GM23248 (cell line): Measurements from ENCODE around the gene SH3TC1. TPM values are rescaled to one million over a fixed set of nuclear protein-coding genes. Genes with fewer than 3 reads are reported as not detected.

ENCODE experiments used
- DNase-seq: peaks from one replicate; pipeline ENCODE4 v3.0.0-alpha.2; 2015
- H2AFZ ChIP-seq: fragments of 200-600 bp; sonication (generic); 2 replicates; pipeline ENCODE4 v1.6.1; 2016; ENCODE audit warnings: antibody characterized with exemption
- H3F3A ChIP-seq: fragments of 200-600 bp; sonication (generic); 2 replicates; pipeline ENCODE4 v1.6.1; 2016; ENCODE audit warnings: mild to moderate bottlenecking, antibody characterized with exemption, mixed run types; ENCODE audit not compliant: insufficient read depth
- H3K27ac ChIP-seq: fragments of 200-600 bp; sonication (generic); 2 replicates; pipeline ENCODE4 v1.5.1; 2016; ENCODE audit warnings: mild to moderate bottlenecking
- H3K27me3 ChIP-seq: fragments of 200-600 bp; sonication (generic); replicated peaks from 2 replicates; pipeline ENCODE4 v1.6.1; 2016; ENCODE audit warnings: mild to moderate bottlenecking; ENCODE audit not compliant: insufficient read depth
- H3K36me3 ChIP-seq: fragments of 200-600 bp; sonication (generic); 2 replicates; pipeline ENCODE4 v1.6.1; 2016; ENCODE audit warnings: low read depth, mild to moderate bottlenecking
- H3K4me1 ChIP-seq: fragments of 200-600 bp; sonication (generic); 2 replicates; pipeline ENCODE4 v1.6.1; 2016; ENCODE audit warnings: mild to moderate bottlenecking; ENCODE audit not compliant: insufficient read depth
- H3K4me2 ChIP-seq: fragments of 200-600 bp; sonication (generic); one replicate; pipeline ENCODE4 v1.6.1; 2016; ENCODE audit warnings: mild to moderate bottlenecking; ENCODE audit not compliant: unreplicated experiment
- H3K4me3 ChIP-seq: fragments of 200-600 bp; sonication (generic); 2 replicates; pipeline ENCODE4 v1.5.1; 2016; ENCODE audit warnings: mild to moderate bottlenecking
- H3K79me2 ChIP-seq: fragments of 200-600 bp; sonication (generic); 2 replicates; pipeline ENCODE4 v1.6.1; 2016; ENCODE audit warnings: mild to moderate bottlenecking; ENCODE audit not compliant: insufficient read depth
- H3K9ac ChIP-seq: fragments of 200-600 bp; sonication (generic); 2 replicates; pipeline ENCODE4 v1.6.1; 2016; ENCODE audit warnings: mild to moderate bottlenecking
- H3K9me2 ChIP-seq: fragments of 200-600 bp; sonication (generic); 2 replicates; pipeline ENCODE4 v1.6.1; 2016; ENCODE audit warnings: mixed run types, mild to moderate bottlenecking, moderate library complexity; ENCODE audit not compliant: insufficient read depth
- H3K9me3 ChIP-seq: fragments of 200-600 bp; sonication (generic); one replicate; pipeline ENCODE4 v1.6.1; 2017; ENCODE audit warnings: low read depth
- H4K20me1 ChIP-seq: fragments of 200-600 bp; sonication (generic); 2 replicates; pipeline ENCODE4 v1.6.0; 2016; ENCODE audit not compliant: insufficient read depth
- EZH2 ChIP-seq: fragments of 200-600 bp; sonication (generic); IDR thresholded peaks from 2 replicates; pipeline ENCODE4 v1.6.1; 2018; ENCODE audit warnings: antibody characterized with exemption, mild to moderate bottlenecking; ENCODE audit not compliant: insufficient read depth, poor library complexity, severe bottlenecking
- EZH2phosphoT487 ChIP-seq: fragments of 200-600 bp; sonication (generic); IDR thresholded peaks from 2 replicates; pipeline ENCODE4 v1.6.1; 2018; ENCODE audit warnings: antibody characterized with exemption, moderate library complexity, mild to moderate bottlenecking, low read depth; ENCODE audit not compliant: insufficient read depth
- WGBS, 2 experiments: methylation state at CpG; one replicate each; pipeline ENCODE4 v1.1.6; 2015 to 2017; ENCODE audit warnings: low lambda C conversion rate in 2 of 2, low coverage in 1 of 2; ENCODE audit errors: missing lambda C conversion rate in 2 of 2; 5-methylcytosine and 5-hydroxymethylcytosine counted together
- in situ Hi-C: fragments of 300-500 bp; cut with MboI; formaldehyde crosslinking; loops from 2 replicates; pipeline ENCODE4 v1.15.0; 2020
- polyA plus RNA-seq: library from polyadenylated mRNA; unstranded; fragments of >200 nt; fragmentation: Nextera tagmentation; extraction: Ambion mirVana; gene quantifications from 2 replicates; pipeline ENCODE4 v1.2.1, GENCODE V29; 2016
- total RNA-seq: library from RNA; depleted of rRNA; stranded (reverse); fragments of >200 nt; shearing (Covaris generic); gene quantifications from 2 replicates; pipeline ENCODE4 v1.2.3, GENCODE V29; 2014

Gene SH3TC1
- total and polyA plus RNA-seq, 2 experiments from 2014 or later, result 2.3 to 6.5 TPM

DNA sequence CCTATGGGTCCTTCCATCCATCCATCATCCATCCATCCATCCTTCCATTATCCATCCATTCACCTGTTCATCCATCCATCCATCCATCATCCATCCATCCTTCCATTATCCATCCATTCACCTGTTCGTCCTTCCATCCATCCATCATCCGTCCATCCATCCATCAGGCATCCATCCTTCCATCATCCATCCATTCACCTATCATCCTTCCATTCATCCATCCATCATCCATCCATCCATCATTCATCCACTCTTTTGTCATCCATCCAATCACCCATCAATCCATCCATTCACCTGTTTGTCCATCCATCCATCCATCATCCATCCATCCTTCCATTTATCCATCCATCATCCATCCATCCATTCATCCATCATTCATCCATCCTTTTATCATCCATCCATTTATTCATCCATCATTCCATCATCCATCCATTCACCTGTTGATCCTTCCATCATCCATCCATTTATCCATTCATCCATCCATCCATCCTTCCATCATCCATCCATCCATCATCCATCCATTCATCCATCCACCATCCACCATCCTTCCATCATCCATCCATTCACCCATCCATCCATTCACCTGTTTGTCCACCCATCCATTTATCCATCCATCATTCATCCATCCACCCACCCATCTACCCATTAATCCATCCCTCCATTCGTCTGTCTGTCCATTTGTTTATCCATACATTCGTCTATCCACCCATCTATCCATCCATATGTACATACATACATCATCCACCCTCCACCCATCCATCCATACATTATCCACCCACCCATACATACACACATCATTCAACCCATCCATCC lies 34.8 kb downstream of the SH3TC1 start:
- H2AFZ ChIP-seq, result no peak overlapping the region
- H3K79me2 ChIP-seq, result no peaks in the 10 kb centered on the region
- H3F3A ChIP-seq, result 0 out of 2 replicates have a peak, but pooled peaks cover 4% of the 10 kb centered on the region
- H3K36me3 ChIP-seq, result no peaks in the 10 kb centered on the region
- H3K4me3 ChIP-seq, result no peak overlapping the region
- WGBS, 2 experiments, result 63 to 65% methylated on average over 4 of the region's 4 CpGs
- in situ Hi-C loops, result loop anchor here (25.0 kb wide), 1 partner anchor 378 kb away; no protein-coding TSS in a partner anchor
- no peaks in the 10 kb centered on the region for H3K27me3 ChIP-seq
- no peaks in the 10 kb centered on the region for H4K20me1 ChIP-seq
- H3K4me2 ChIP-seq, result no peak overlapping the region
- H3K9me3 ChIP-seq, result no peaks in the 10 kb centered on the region
- no peak overlapping the region for H3K27ac ChIP-seq
- peaks cover 2% of the 10 kb centered on the region; the same call in 1 of the 2 replicates for H3K4me1 ChIP-seq
- no peak for DNase-seq
- no peak for TF ChIP-seq EZH2phosphoT487
- no peak for TF ChIP-seq EZH2
- no peaks in the 10 kb centered on the region for H3K9me2 ChIP-seq
- H3K9ac ChIP-seq, result no peak overlapping the region

DNA sequence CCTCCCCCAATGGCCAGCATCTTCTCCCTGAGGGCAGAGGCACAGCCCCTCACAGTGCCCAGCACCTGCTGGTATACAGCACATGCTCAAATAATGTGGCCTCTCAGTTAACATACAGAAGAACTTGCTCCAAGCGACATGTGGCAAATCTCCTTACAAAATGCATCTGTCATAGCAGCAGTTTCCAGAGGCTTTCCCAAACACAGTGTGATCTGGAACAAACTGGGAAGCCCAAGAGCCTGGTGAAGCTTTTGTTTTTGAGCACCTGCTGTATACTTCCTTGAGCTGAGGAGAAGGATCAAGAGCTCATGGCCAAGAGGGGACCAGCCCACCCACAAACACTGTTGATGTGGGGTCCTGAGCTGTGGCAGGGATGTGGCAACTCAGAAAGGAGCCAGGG lies 35.6 kb downstream of the SH3TC1 start:
- Histone ChIP-seq H3K9me2 (no peaks in the 10 kb centered on the region), H3K9ac (no peak overlapping the region), H4K20me1 (no peaks in the 10 kb centered on the region), H3K4me3 (no peak overlapping the region), H3K4me1 (no peaks in the 10 kb centered on the region), H3K27ac (no peak overlapping the region), H2AFZ (no peak overlapping the region), H3K79me2 (no peaks in the 10 kb centered on the region), H3K9me3 (no peaks in the 10 kb centered on the region), H3K4me2 (no peak overlapping the region), H3K27me3 (no peaks in the 10 kb centered on the region), H3K36me3 (no peaks in the 10 kb centered on the region), H3F3A (0 out of 2 replicates have a peak, but pooled peaks cover 4% of the 10 kb centered on the region)
- no peak for TF ChIP-seq EZH2phosphoT487
- TF ChIP-seq EZH2, result no peak
- no peak for DNase-seq
- in situ Hi-C loops, result loop anchor here (25.0 kb wide), 1 partner anchor 378 kb away; no protein-coding TSS in a partner anchor
- 100% methylated on average over 1 of the region's 1 CpG for WGBS, 2 experiments

DNA sequence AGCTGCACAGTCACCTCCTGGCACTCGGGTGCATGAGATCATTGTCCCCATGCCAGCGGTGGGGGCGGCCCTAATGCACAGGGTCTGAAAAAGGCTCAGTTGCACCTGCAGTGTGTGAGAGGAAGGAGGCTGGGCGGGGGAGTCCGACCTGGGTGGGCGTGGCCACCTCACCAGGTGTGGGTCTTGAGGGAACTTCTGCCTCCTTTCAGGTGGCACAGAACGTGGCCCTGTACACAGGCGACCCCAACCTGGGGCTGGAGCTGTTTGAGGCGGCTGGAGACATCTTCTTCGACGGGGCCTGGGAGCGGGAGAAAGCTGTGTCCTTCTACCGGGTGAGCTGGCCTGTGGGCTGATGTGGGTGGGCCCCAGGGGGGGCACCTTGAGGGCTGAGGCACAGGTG lies 36.1 kb downstream of the SH3TC1 start:
- Histone ChIP-seq H3K9me2 (no peaks in the 10 kb centered on the region), H3K9ac (no peak overlapping the region), H3K36me3 (no peaks in the 10 kb centered on the region), H2AFZ (no peak overlapping the region), H4K20me1 (no peaks in the 10 kb centered on the region), H3K27me3 (no peaks in the 10 kb centered on the region), H3K27ac (no peak overlapping the region), H3K79me2 (no peaks in the 10 kb centered on the region), H3K4me2 (no peak overlapping the region), H3K4me1 (no peaks in the 10 kb centered on the region), H3F3A (0 out of 2 replicates have a peak, but pooled peaks cover 3% of the 10 kb centered on the region), H3K4me3 (no peak overlapping the region), H3K9me3 (no peaks in the 10 kb centered on the region)
- no peak for DNase-seq
- in situ Hi-C loops, result loop anchor here (25.0 kb wide), 1 partner anchor 377 kb away; no protein-coding TSS in a partner anchor
- TF ChIP-seq EZH2, result no peak
- TF ChIP-seq EZH2phosphoT487, result no peak
- 65 to 74% methylated on average over 12 to 13 of the region's 13 CpGs for whole genome bisulfite sequencing, 2 experiments

DNA sequence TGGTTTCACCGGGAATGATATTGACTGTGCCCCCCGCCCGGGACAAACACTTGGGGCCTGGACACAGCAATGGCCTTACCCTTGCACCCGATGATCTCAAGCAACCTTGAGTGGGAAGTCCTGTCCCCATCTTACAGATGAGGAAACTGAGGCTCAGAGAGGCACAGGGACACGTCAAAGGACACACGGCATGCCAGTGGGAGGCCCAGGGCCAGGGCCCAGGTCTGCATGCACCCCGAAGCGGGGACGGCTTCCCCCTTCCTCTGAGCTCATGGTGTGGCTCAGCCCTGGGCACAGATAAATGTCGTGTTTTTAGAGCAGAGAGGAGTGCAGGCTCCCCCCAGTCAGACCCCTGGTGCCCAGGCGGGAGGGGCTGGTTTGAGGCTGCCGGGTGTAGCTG lies 36.6 kb downstream of the SH3TC1 start:
- Histone ChIP-seq H3K9me2 (no peaks in the 10 kb centered on the region), H2AFZ (no peak overlapping the region), H4K20me1 (no peaks in the 10 kb centered on the region), H3K9ac (no peak overlapping the region), H3K4me3 (no peak overlapping the region), H3F3A (no peaks in the 10 kb centered on the region), H3K27me3 (no peaks in the 10 kb centered on the region), H3K4me2 (no peak overlapping the region), H3K9me3 (no peaks in the 10 kb centered on the region), H3K36me3 (no peaks in the 10 kb centered on the region), H3K27ac (no peak overlapping the region), H3K79me2 (no peaks in the 10 kb centered on the region), H3K4me1 (no peaks in the 10 kb centered on the region)
- in situ Hi-C loops, result loop anchor here (25.0 kb wide), 1 partner anchor 377 kb away; no protein-coding TSS in a partner anchor
- TF ChIP-seq EZH2 (no peak), EZH2phosphoT487 (no peak)
- no peak for DNase-seq
- 79 to 86% methylated on average over 11 to 12 of the region's 12 CpGs for WGBS, 2 experiments
